ENCODE results near the gene ZNF407.
"Not testable (repeated sequence)": the region's sequence is repeated elsewhere in the genome, so short reads cannot be mapped to it uniquely, and the experiment has no call there.

ZNF407 gene

GRCh38 chr18:75071866-75072671 is 474.4 kb downstream of the ZNF407 start:
- DNase-seq (ENCODE audit: low spot score) = no peak

GRCh38 chr18:75072672-75073371 is 475.2 kb downstream of the ZNF407 start:
- DNase-seq (ENCODE audit: low spot score) = no peak

- no peak for DNase-seq (ENCODE audit: low spot score)
These were observed 476.0 kb downstream of the ZNF407 start for GRCh38 chr18:75073654-75074053.

GRCh38 chr18:75074196-75075015 is 476.7 kb downstream of the ZNF407 start:
- no peak for DNase-seq (ENCODE audit: low spot score)

- no peak for DNase-seq (ENCODE audit: low spot score)
These were observed 477.3 kb downstream of the ZNF407 start for GRCh38 chr18:75075016-75075305.

GRCh38 chr18:75075429-75075841 is 477.8 kb downstream of the ZNF407 start:
- DNase-seq (ENCODE audit: low spot score) = no peak

- no peak for DNase-seq (ENCODE audit: low spot score)
These were observed 478.6 kb downstream of the ZNF407 start for GRCh38 chr18:75076286-75076685.

GRCh38 chr18:75081486-75081885 is 483.8 kb downstream of the ZNF407 start:
- no peak for DNase-seq (ENCODE audit: low spot score)

GRCh38 chr18:75083131-75083530 is 485.5 kb downstream of the ZNF407 start:
- DNase-seq (ENCODE audit: low spot score) = no peak

GRCh38 chr18:75083761-75084160 is 486.1 kb downstream of the ZNF407 start:
- DNase-seq (ENCODE audit: low spot score) = no peak

- DNase-seq (ENCODE audit: low spot score) = not testable (repeated sequence)
These were observed 488.0 kb downstream of the ZNF407 start for GRCh38 chr18:75085676-75086075.

GRCh38 chr18:75086494-75087034 is 488.9 kb downstream of the ZNF407 start:
- DNase-seq (ENCODE audit: low spot score) = no peak

GRCh38 chr18:75087119-75088020 is 489.7 kb downstream of the ZNF407 start:
- no peak for DNase-seq (ENCODE audit: low spot score)

- DNase-seq (ENCODE audit: low spot score) = no peak
These were observed 490.4 kb downstream of the ZNF407 start for GRCh38 chr18:75088021-75088506.

- no peak for DNase-seq (ENCODE audit: low spot score)
These were observed 491.0 kb downstream of the ZNF407 start for GRCh38 chr18:75088622-75089211.

- DNase-seq (ENCODE audit: low spot score) = no peak
These were observed 492.2 kb downstream of the ZNF407 start for GRCh38 chr18:75089748-75090327.

GRCh38 chr18:75090336-75090735 is 492.7 kb downstream of the ZNF407 start:
- no peak for DNase-seq (ENCODE audit: low spot score)

- no peak for DNase-seq (ENCODE audit: low spot score)
These were observed 500.0 kb downstream of the ZNF407 start for GRCh38 chr18:75097491-75098225.

- DNase-seq (ENCODE audit: low spot score) = no peak
These were observed 503.4 kb downstream of the ZNF407 start for GRCh38 chr18:75100832-75101630.
